Activated T-helper 9 cell treated with anti-CD3 and anti-CD28 coated beads, Interleukin-2, amount 50 U/mL, for 16 hours (primary cell): ENCODE measurements around the gene FNDC3A.
"Not testable (repeated sequence)": the region's sequence is repeated elsewhere in the genome, so short reads cannot be mapped to it uniquely, and the experiment has no call there.

Source experiments
- DNase-seq: peaks from one replicate; pipeline ENCODE4 v3.0.0-alpha.2; 2020; ENCODE audit warnings: low read depth

The FNDC3A gene

GRCh38 chr13:49086722-49087121 lies 111.0 kb downstream of the FNDC3A start:
- no peak for DNase-seq

GRCh38 chr13:49093376-49093775 lies 117.7 kb downstream of the FNDC3A start:
- DNase-seq, result no peak

GRCh38 chr13:49097374-49097773 lies 121.7 kb downstream of the FNDC3A start:
- no peak for DNase-seq

- DNase-seq, result no peak
Measured at GRCh38 chr13:49098198-49098597, 122.5 kb downstream of the FNDC3A start.

- DNase-seq, result no peak
Measured at GRCh38 chr13:49098771-49099512, 123.2 kb downstream of the FNDC3A start.

- DNase-seq, result no peak
Measured at GRCh38 chr13:49099513-49099877, 123.8 kb downstream of the FNDC3A start.

GRCh38 chr13:49100637-49101570 lies 125.2 kb downstream of the FNDC3A start:
- DNase-seq, result no peak

- DNase-seq, result no peak
Measured at GRCh38 chr13:49108196-49108595, 132.5 kb downstream of the FNDC3A start.

GRCh38 chr13:49110122-49110912 lies 134.6 kb downstream of the FNDC3A start:
- peak; percentile 49 for DNase-seq

GRCh38 chr13:49110913-49111170 lies 135.1 kb downstream of the FNDC3A start:
- DNase-seq, result no peak

GRCh38 chr13:49112782-49113525 lies 137.2 kb downstream of the FNDC3A start:
- DNase-seq, result no peak

GRCh38 chr13:49113526-49114286 lies 138.0 kb downstream of the FNDC3A start:
- DNase-seq, result no peak

- no peak for DNase-seq
Measured at GRCh38 chr13:49116873-49117272, 141.2 kb downstream of the FNDC3A start.

- DNase-seq, result not testable (repeated sequence)
Measured at GRCh38 chr13:49118455-49118854, 142.7 kb downstream of the FNDC3A start.

GRCh38 chr13:49124693-49125304 lies 149.1 kb downstream of the FNDC3A start:
- no peak for DNase-seq

GRCh38 chr13:49125964-49126524 lies 150.3 kb downstream of the FNDC3A start:
- no peak for DNase-seq

GRCh38 chr13:49132479-49133002 lies 156.8 kb downstream of the FNDC3A start:
- DNase-seq, result no peak

- DNase-seq, result no peak
Measured at GRCh38 chr13:49134305-49134704, 158.6 kb downstream of the FNDC3A start.

GRCh38 chr13:49137138-49137643 lies 161.5 kb downstream of the FNDC3A start:
- not testable (repeated sequence) for DNase-seq
